ENCODE measurements around the gene LRP1B. TPM values are rescaled to one million over a fixed set of nuclear protein-coding genes. Genes with fewer than 3 reads are reported as not detected.
"Not testable (repeated sequence)": the region's sequence is repeated elsewhere in the genome, so short reads cannot be mapped to it uniquely, and the experiment has no call there.

Gene LRP1B
- total and polyA plus RNA-seq, 5 donors from 2014 or later = not detected

GRCh38 chr2:140667203-140667602 lies 1463.6 kb downstream of the LRP1B start:
- no peak overlapping the region for H3K27ac Mint-ChIP-seq

GRCh38 chr2:140662504-140662903 lies 1468.3 kb downstream of the LRP1B start:
- H3K4me1 Mint-ChIP-seq = no peaks in the 10 kb centered on the region
- H3K27ac Mint-ChIP-seq = no peak overlapping the region
- no peaks in the 10 kb centered on the region for H3K9me3 ChIP-seq (ENCODE audit: control insufficient read depth in 2 of 2, low read length in 2 of 2)
- H3K4me1 ChIP-seq (ENCODE audit: control insufficient read depth, insufficient read depth, low read length, poor library complexity, severe bottlenecking) = no peaks in the 10 kb centered on the region
- no peak overlapping the region for H3K4me3 ChIP-seq (ENCODE audit: low read depth, low read length)
- ATAC-seq (ENCODE audit: low read depth in 2 of 2) (no peak), DNase-seq (no peak)
- no peaks in the 10 kb centered on the region for H3K27me3 ChIP-seq (ENCODE audit: control insufficient read depth, insufficient read depth, low read length)
- H3K36me3 Mint-ChIP-seq = no peaks in the 10 kb centered on the region
- H3K27me3 Mint-ChIP-seq = no peaks in the 10 kb centered on the region
- no peaks in the 10 kb centered on the region for H3K36me3 ChIP-seq (ENCODE audit: control insufficient read depth, insufficient read depth, low read length)
- H3K27ac ChIP-seq (ENCODE audit: insufficient read depth, low read length, poor library complexity, severe bottlenecking) = no peak overlapping the region
- H3K4me3 Mint-ChIP-seq = no peak overlapping the region
- peaks cover 0 to 7% (median 0%) of the 10 kb centered on the region in 7 donors for H3K9me3 Mint-ChIP-seq

More at GRCh38 chr2:140667203-140667602, 1463.6 kb downstream of the LRP1B start:
- H3K4me1 Mint-ChIP-seq = no peaks in the 10 kb centered on the region
- ATAC-seq (ENCODE audit: low read depth in 2 of 2) (no peak), DNase-seq (no peak)
- no peaks in the 10 kb centered on the region for H3K36me3 Mint-ChIP-seq
- H3K4me3 Mint-ChIP-seq = no peak overlapping the region
- Histone ChIP-seq H3K27me3 (ENCODE audit: control insufficient read depth, insufficient read depth, low read length) (no peaks in the 10 kb centered on the region), H3K9me3 (ENCODE audit: control insufficient read depth in 2 of 2, low read length in 2 of 2) (no peaks in the 10 kb centered on the region), H3K4me1 (ENCODE audit: control insufficient read depth, insufficient read depth, low read length, poor library complexity, severe bottlenecking) (no peaks in the 10 kb centered on the region), H3K36me3 (ENCODE audit: control insufficient read depth, insufficient read depth, low read length) (no peaks in the 10 kb centered on the region), H3K27ac (ENCODE audit: insufficient read depth, low read length, poor library complexity, severe bottlenecking) (no peak overlapping the region), H3K4me3 (ENCODE audit: low read depth, low read length) (no peak overlapping the region)
- peaks cover 0 to 14% (median 5%) of the 10 kb centered on the region in 7 donors for H3K9me3 Mint-ChIP-seq
- no peaks in the 10 kb centered on the region for H3K27me3 Mint-ChIP-seq

- Mint-ChIP-seq H3K36me3 (no peaks in the 10 kb centered on the region), H3K4me3 (no peak overlapping the region), H3K27ac (no peak overlapping the region), H3K4me1 (no peaks in the 10 kb centered on the region), H3K27me3 (no peaks in the 10 kb centered on the region), H3K9me3 (peaks cover 0 to 10% (median 4%) of the 10 kb centered on the region in 7 donors)
- Histone ChIP-seq H3K27ac (ENCODE audit: insufficient read depth, low read length, poor library complexity, severe bottlenecking) (no peak overlapping the region), H3K4me1 (ENCODE audit: control insufficient read depth, insufficient read depth, low read length, poor library complexity, severe bottlenecking) (no peaks in the 10 kb centered on the region), H3K9me3 (ENCODE audit: control insufficient read depth in 2 of 2, low read length in 2 of 2) (no peaks in the 10 kb centered on the region), H3K27me3 (ENCODE audit: control insufficient read depth, insufficient read depth, low read length) (no peaks in the 10 kb centered on the region), H3K36me3 (ENCODE audit: control insufficient read depth, insufficient read depth, low read length) (no peaks in the 10 kb centered on the region), H3K4me3 (ENCODE audit: low read depth, low read length) (no peak overlapping the region)
- ATAC-seq (ENCODE audit: low read depth in 2 of 2) (no peak), DNase-seq (no peak)
These were observed 1471.8 kb downstream of the LRP1B start for GRCh38 chr2:140658760-140659692.

- H3K27ac Mint-ChIP-seq = no peak overlapping the region
These were observed 1473.2 kb downstream of the LRP1B start for GRCh38 chr2:140657657-140658056.

GRCh38 chr2:140654565-140654964 lies 1476.3 kb downstream of the LRP1B start:
- Mint-ChIP-seq H3K4me1 (no peaks in the 10 kb centered on the region), H3K27ac (no peak overlapping the region), H3K27me3 (no peaks in the 10 kb centered on the region), H3K4me3 (no peak overlapping the region), H3K36me3 (no peaks in the 10 kb centered on the region), H3K9me3 (peaks cover under 1 to 16% (median 4%) of the 10 kb centered on the region in 7 donors)
- Histone ChIP-seq H3K36me3 (ENCODE audit: control insufficient read depth, insufficient read depth, low read length) (no peaks in the 10 kb centered on the region), H3K27ac (ENCODE audit: insufficient read depth, low read length, poor library complexity, severe bottlenecking) (no peak overlapping the region), H3K4me3 (ENCODE audit: low read depth, low read length) (no peak overlapping the region), H3K9me3 (ENCODE audit: control insufficient read depth in 2 of 2, low read length in 2 of 2) (no peaks in the 10 kb centered on the region), H3K27me3 (ENCODE audit: control insufficient read depth, insufficient read depth, low read length) (no peaks in the 10 kb centered on the region), H3K4me1 (ENCODE audit: control insufficient read depth, insufficient read depth, low read length, poor library complexity, severe bottlenecking) (no peaks in the 10 kb centered on the region)
- DNase-seq = no peak
- no peak for ATAC-seq (ENCODE audit: low read depth in 2 of 2)

More at GRCh38 chr2:140657657-140658056, 1473.2 kb downstream of the LRP1B start:
- Mint-ChIP-seq H3K9me3 (peaks cover 0 to 15% (median 4%) of the 10 kb centered on the region in 7 donors), H3K36me3 (no peaks in the 10 kb centered on the region), H3K27me3 (no peaks in the 10 kb centered on the region), H3K4me3 (no peak overlapping the region), H3K4me1 (no peaks in the 10 kb centered on the region)
- Histone ChIP-seq H3K27me3 (ENCODE audit: control insufficient read depth, insufficient read depth, low read length) (no peaks in the 10 kb centered on the region), H3K4me1 (ENCODE audit: control insufficient read depth, insufficient read depth, low read length, poor library complexity, severe bottlenecking) (no peaks in the 10 kb centered on the region), H3K27ac (ENCODE audit: insufficient read depth, low read length, poor library complexity, severe bottlenecking) (no peak overlapping the region), H3K36me3 (ENCODE audit: control insufficient read depth, insufficient read depth, low read length) (no peaks in the 10 kb centered on the region), H3K9me3 (ENCODE audit: control insufficient read depth in 2 of 2, low read length in 2 of 2) (no peaks in the 10 kb centered on the region), H3K4me3 (ENCODE audit: low read depth, low read length) (no peak overlapping the region)
- DNase-seq = no peak
- ATAC-seq (ENCODE audit: low read depth in 2 of 2) = no peak

- Histone ChIP-seq H3K4me1 (ENCODE audit: control insufficient read depth, insufficient read depth, low read length, poor library complexity, severe bottlenecking) (no peaks in the 10 kb centered on the region), H3K4me3 (ENCODE audit: low read depth, low read length) (no peak overlapping the region), H3K27me3 (ENCODE audit: control insufficient read depth, insufficient read depth, low read length) (no peaks in the 10 kb centered on the region), H3K36me3 (ENCODE audit: control insufficient read depth, insufficient read depth, low read length) (no peaks in the 10 kb centered on the region), H3K9me3 (ENCODE audit: control insufficient read depth in 2 of 2, low read length in 2 of 2) (no peaks in the 10 kb centered on the region), H3K27ac (ENCODE audit: insufficient read depth, low read length, poor library complexity, severe bottlenecking) (no peak overlapping the region)
- Mint-ChIP-seq H3K27ac (no peak overlapping the region), H3K9me3 (peaks cover 0 to 28% (median 6%) of the 10 kb centered on the region in 7 donors), H3K36me3 (no peaks in the 10 kb centered on the region), H3K4me1 (no peaks in the 10 kb centered on the region), H3K4me3 (no peak overlapping the region), H3K27me3 (no peaks in the 10 kb centered on the region)
- no peak for DNase-seq
- no peak for ATAC-seq (ENCODE audit: low read depth in 2 of 2)
These were observed 1480.0 kb downstream of the LRP1B start for GRCh38 chr2:140650825-140651224.

- H3K27me3 ChIP-seq (ENCODE audit: control insufficient read depth, insufficient read depth, low read length); H3K4me1 Mint-ChIP-seq; H3K4me1 ChIP-seq (ENCODE audit: control insufficient read depth, insufficient read depth, low read length, poor library complexity, severe bottlenecking); H3K4me3 ChIP-seq (ENCODE audit: low read depth, low read length); H3K4me3 Mint-ChIP-seq; H3K36me3 ChIP-seq (ENCODE audit: control insufficient read depth, insufficient read depth, low read length); H3K9me3 ChIP-seq (ENCODE audit: control insufficient read depth in 2 of 2, low read length in 2 of 2); H3K36me3 Mint-ChIP-seq; H3K27ac ChIP-seq (ENCODE audit: insufficient read depth, low read length, poor library complexity, severe bottlenecking); H3K27me3 Mint-ChIP-seq; DNase-seq; ATAC-seq (ENCODE audit: low read depth in 2 of 2); H3K27ac Mint-ChIP-seq: not testable (repeated sequence)
- H3K9me3 Mint-ChIP-seq = peaks cover 0 to 28% (median 4%) of the 10 kb centered on the region in 7 donors
These were observed 1480.7 kb downstream of the LRP1B start for GRCh38 chr2:140650134-140650533.

- H3K9me3 Mint-ChIP-seq = peaks cover 2 to 21% (median 4%) of the 10 kb centered on the region in 7 donors
- H3K36me3 ChIP-seq (ENCODE audit: control insufficient read depth, insufficient read depth, low read length) = no peaks in the 10 kb centered on the region
These were observed 1482.4 kb downstream of the LRP1B start for GRCh38 chr2:140648393-140648792.

More at GRCh38 chr2:140648393-140648792, 1482.4 kb downstream of the LRP1B start:
- no peaks in the 10 kb centered on the region for H3K27me3 ChIP-seq (ENCODE audit: control insufficient read depth, insufficient read depth, low read length)
- no peaks in the 10 kb centered on the region for H3K4me1 Mint-ChIP-seq
- H3K4me3 Mint-ChIP-seq = no peak overlapping the region
- H3K36me3 Mint-ChIP-seq = no peaks in the 10 kb centered on the region
- H3K4me1 ChIP-seq (ENCODE audit: control insufficient read depth, insufficient read depth, low read length, poor library complexity, severe bottlenecking) = no peaks in the 10 kb centered on the region
- ATAC-seq (ENCODE audit: low read depth in 2 of 2) (no peak), DNase-seq (no peak)
- peaks cover 0 to 2% of the 10 kb centered on the region in 2 experiments for H3K9me3 ChIP-seq (ENCODE audit: control insufficient read depth in 2 of 2, low read length in 2 of 2)
- no peak overlapping the region for H3K27ac Mint-ChIP-seq
- H3K27me3 Mint-ChIP-seq = no peaks in the 10 kb centered on the region
- H3K27ac ChIP-seq (ENCODE audit: insufficient read depth, low read length, poor library complexity, severe bottlenecking) = no peak overlapping the region
- H3K4me3 ChIP-seq (ENCODE audit: low read depth, low read length) = no peak overlapping the region

Measured in CD4-positive, CD25-positive, alpha-beta regulatory T cell (primary cell).